A549 (cell line): ENCODE results near the gene PTPRE.

Source experiments
- CTCF ChIP-seq: fragments of >200 bp; sonication (Bioruptor Twin); formaldehyde crosslinking; IDR thresholded peaks from 3 replicates; pipeline ENCODE4 v1.5.1; 2016
- EP300 ChIP-seq, 2 experiments: fragments of >200 bp; sonication (Bioruptor Twin); formaldehyde crosslinking; IDR thresholded peaks; 2 replicates in 1 of 2; 3 replicates in 1 of 2; pipeline ENCODE4 v1.6.1; 2016 to 2017
- MYC ChIP-seq: IDR thresholded peaks from 2 replicates; pipeline ENCODE4 v1.6.1; 2012; ENCODE audit warnings: mild to moderate bottlenecking, inconsistent platforms, low read length, improper control_type of control experiment, borderline replicate concordance
- RAD21 ChIP-seq, 2 experiments: fragments of >200 bp in 1 of 2; sonication (Bioruptor Twin) in 1 of 2; formaldehyde crosslinking in 1 of 2; IDR thresholded peaks in 1 of 2; conservative IDR thresholded peaks in 1 of 2; 2 replicates in 1 of 2; 3 replicates in 1 of 2; pipeline ENCODE4 v1.6.1; 2012 to 2018; ENCODE audit warnings: inconsistent platforms in 1 of 2
- RFX5 ChIP-seq: fragments of 450-650 bp; IDR thresholded peaks from 2 replicates; pipeline ENCODE4 v1.7.1; 2014; ENCODE audit warnings: antibody characterized with exemption, mild to moderate bottlenecking, moderate library complexity
- SREBF2 ChIP-seq: fragments of 450-650 bp; IDR thresholded peaks from 2 replicates; pipeline ENCODE4 v1.6.1; 2014; ENCODE audit warnings: mild to moderate bottlenecking, moderate library complexity
- ZFP36 ChIP-seq: fragments of 450-650 bp; IDR thresholded peaks from 2 replicates; pipeline ENCODE4 v1.6.1; 2014; ENCODE audit warnings: borderline replicate concordance; ENCODE audit not compliant: partially characterized antibody
- TF ChIP-seq, protein P1 (sequence below): fragments of 200-600 bp; sonication (generic); IDR thresholded peaks from 2 replicates; pipeline ENCODE4 v1.6.1; 2016; ENCODE audit warnings: antibody characterized with exemption, mild to moderate bottlenecking, moderate library complexity
- TF ChIP-seq, protein P2 (sequence below): IDR thresholded peaks from 2 replicates; pipeline ENCODE4 v1.6.1; 2012

GRCh38 chr10:128061306-128062300 lies 154.7 kb downstream of the PTPRE start:
- TF ChIP-seq RAD21 (conservative IDR thresholded peaks at IDR 0.05 in 1 of 2, IDR thresholded peaks at IDR 0.05 in 1 of 2) (no peak), MYC (no peak), EP300 (IDR thresholded peaks at IDR 0.05) (no peak), ZFP36 (no peak), SREBF2 (no peak), CTCF (no peak), RFX5 (no peak)
- TF ChIP-seq, protein P1, sequence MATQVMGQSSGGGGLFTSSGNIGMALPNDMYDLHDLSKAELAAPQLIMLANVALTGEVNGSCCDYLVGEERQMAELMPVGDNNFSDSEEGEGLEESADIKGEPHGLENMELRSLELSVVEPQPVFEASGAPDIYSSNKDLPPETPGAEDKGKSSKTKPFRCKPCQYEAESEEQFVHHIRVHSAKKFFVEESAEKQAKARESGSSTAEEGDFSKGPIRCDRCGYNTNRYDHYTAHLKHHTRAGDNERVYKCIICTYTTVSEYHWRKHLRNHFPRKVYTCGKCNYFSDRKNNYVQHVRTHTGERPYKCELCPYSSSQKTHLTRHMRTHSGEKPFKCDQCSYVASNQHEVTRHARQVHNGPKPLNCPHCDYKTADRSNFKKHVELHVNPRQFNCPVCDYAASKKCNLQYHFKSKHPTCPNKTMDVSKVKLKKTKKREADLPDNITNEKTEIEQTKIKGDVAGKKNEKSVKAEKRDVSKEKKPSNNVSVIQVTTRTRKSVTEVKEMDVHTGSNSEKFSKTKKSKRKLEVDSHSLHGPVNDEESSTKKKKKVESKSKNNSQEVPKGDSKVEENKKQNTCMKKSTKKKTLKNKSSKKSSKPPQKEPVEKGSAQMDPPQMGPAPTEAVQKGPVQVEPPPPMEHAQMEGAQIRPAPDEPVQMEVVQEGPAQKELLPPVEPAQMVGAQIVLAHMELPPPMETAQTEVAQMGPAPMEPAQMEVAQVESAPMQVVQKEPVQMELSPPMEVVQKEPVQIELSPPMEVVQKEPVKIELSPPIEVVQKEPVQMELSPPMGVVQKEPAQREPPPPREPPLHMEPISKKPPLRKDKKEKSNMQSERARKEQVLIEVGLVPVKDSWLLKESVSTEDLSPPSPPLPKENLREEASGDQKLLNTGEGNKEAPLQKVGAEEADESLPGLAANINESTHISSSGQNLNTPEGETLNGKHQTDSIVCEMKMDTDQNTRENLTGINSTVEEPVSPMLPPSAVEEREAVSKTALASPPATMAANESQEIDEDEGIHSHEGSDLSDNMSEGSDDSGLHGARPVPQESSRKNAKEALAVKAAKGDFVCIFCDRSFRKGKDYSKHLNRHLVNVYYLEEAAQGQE, result no peak
- TF ChIP-seq, protein P2, sequence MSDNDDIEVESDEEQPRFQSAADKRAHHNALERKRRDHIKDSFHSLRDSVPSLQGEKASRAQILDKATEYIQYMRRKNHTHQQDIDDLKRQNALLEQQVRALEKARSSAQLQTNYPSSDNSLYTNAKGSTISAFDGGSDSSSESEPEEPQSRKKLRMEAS, result no peak
